Nephron progenitor cell (in vitro differentiated cells): ENCODE measurements around the gene KRTAP12-1.
A peak's percentile ranks its signal among the peaks of the same experiment; 100 is the strongest.

Source experiments
- DNase-seq: peaks from one replicate; pipeline ENCODE4 v3.0.0; 2021
- H3K27ac Mint-ChIP-seq: 2 replicates; pipeline ENCODE4 v1.8.0; 2021; ENCODE audit warnings: mild to moderate bottlenecking, moderate library complexity, mixed read lengths
- H3K27me3 Mint-ChIP-seq: 2 replicates; pipeline ENCODE4 v1.8.0; 2021; ENCODE audit warnings: mild to moderate bottlenecking, low read depth, mixed read lengths; ENCODE audit not compliant: poor library complexity
- H3K36me3 Mint-ChIP-seq: 2 replicates; pipeline ENCODE4 v1.8.0; 2021; ENCODE audit warnings: low read depth, mixed read lengths
- H3K4me1 Mint-ChIP-seq: 2 replicates; pipeline ENCODE4 v1.8.0; 2021; ENCODE audit warnings: mixed read lengths
- H3K4me3 Mint-ChIP-seq: 2 replicates; pipeline ENCODE4 v1.8.0; 2021; ENCODE audit warnings: mild to moderate bottlenecking, moderate library complexity, mixed read lengths
- H3K9me3 Mint-ChIP-seq: 2 replicates; pipeline ENCODE4 v1.8.0; 2021; ENCODE audit warnings: mild to moderate bottlenecking, moderate library complexity, mixed read lengths
- CTCF ChIP-seq: fragments of 200-600 bp; sonication (generic); IDR thresholded peaks from 2 replicates; pipeline ENCODE4 v1.5.0; 2021; ENCODE audit warnings: antibody characterized with exemption

The KRTAP12-1 gene

GRCh38 chr21:44681861-44682579 lies at the start of gene KRTAP12-1:
TSS of gene KRTAP12-1 (minus strand) at chr21:44682163. CDS start at chr21:44682123, 40 bp downstream.
- no peak within 1 kb of the TSS for H3K27ac Mint-ChIP-seq
- H3K4me3 Mint-ChIP-seq, result no peak within 1 kb of the TSS
- no peak for TF ChIP-seq CTCF
- H3K27me3 Mint-ChIP-seq, result peaks cover 28% of the 10 kb centered on the region
- DNase-seq, result no peak
- H3K36me3 Mint-ChIP-seq, result no peaks in the 10 kb centered on the region
- H3K9me3 Mint-ChIP-seq, result no peaks in the 10 kb centered on the region
- H3K4me1 Mint-ChIP-seq, result peaks cover 11% of the 10 kb centered on the region

- Mint-ChIP-seq H3K4me3 (no peak overlapping the region), H3K9me3 (peaks cover 20% of the 10 kb centered on the region), H3K4me1 (peaks cover 44% of the 10 kb centered on the region), H3K36me3 (peaks cover 11% of the 10 kb centered on the region), H3K27ac (peak overlapping the region; percentile 70), H3K27me3 (peaks cover 21% of the 10 kb centered on the region)
- DNase-seq, result no peak
- no peak for TF ChIP-seq CTCF
Observed at GRCh38 chr21:44730951-44731579, 49.1 kb upstream of the KRTAP12-1 start.

GRCh38 chr21:44730028-44730395 lies 48.0 kb upstream of the KRTAP12-1 start:
- no peak for DNase-seq
- H3K27me3 Mint-ChIP-seq, result peaks cover 26% of the 10 kb centered on the region
- H3K36me3 Mint-ChIP-seq, result peaks cover 11% of the 10 kb centered on the region
- no peak overlapping the region for H3K4me3 Mint-ChIP-seq
- TF ChIP-seq CTCF, result no peak
- H3K4me1 Mint-ChIP-seq, result peaks cover 35% of the 10 kb centered on the region
- H3K27ac Mint-ChIP-seq, result no peak overlapping the region
- H3K9me3 Mint-ChIP-seq, result peaks cover 20% of the 10 kb centered on the region

GRCh38 chr21:44729336-44730027 lies 47.5 kb upstream of the KRTAP12-1 start:
- peaks cover 28% of the 10 kb centered on the region for H3K27me3 Mint-ChIP-seq

GRCh38 chr21:44728716-44729115 lies 46.8 kb upstream of the KRTAP12-1 start:
- TF ChIP-seq CTCF, result no peak
- H3K9me3 Mint-ChIP-seq, result peaks cover 20% of the 10 kb centered on the region
- H3K4me1 Mint-ChIP-seq, result peaks cover 43% of the 10 kb centered on the region
- peaks cover 32% of the 10 kb centered on the region for H3K27me3 Mint-ChIP-seq
- no peak overlapping the region for H3K27ac Mint-ChIP-seq
- H3K4me3 Mint-ChIP-seq, result no peak overlapping the region
- peaks cover 11% of the 10 kb centered on the region for H3K36me3 Mint-ChIP-seq
- DNase-seq, result no peak

More at GRCh38 chr21:44729336-44730027, 47.5 kb upstream of the KRTAP12-1 start:
- peaks cover 37% of the 10 kb centered on the region for H3K4me1 Mint-ChIP-seq
- H3K9me3 Mint-ChIP-seq, result peaks cover 20% of the 10 kb centered on the region
- no peak for TF ChIP-seq CTCF
- no peak for DNase-seq
- no peak overlapping the region for H3K4me3 Mint-ChIP-seq
- H3K36me3 Mint-ChIP-seq, result peaks cover 11% of the 10 kb centered on the region
- H3K27ac Mint-ChIP-seq, result no peak overlapping the region
